HL-60 (cell line): ENCODE measurements around the gene ANK3.

Source experiments
- DNase-seq, 2 experiments: peaks; one replicate each; pipeline ENCODE4 v3.0.0-alpha.2; 2010 to 2020; ENCODE audit warnings: low read depth in 1 of 2, low spot score in 1 of 2
- H3K27ac ChIP-seq: fragments of 250-450 bp; sonication (Bioruptor Pico); replicated peaks from 2 replicates; pipeline ENCODE4 v1.5.1; 2020; ENCODE audit warnings: mild to moderate bottlenecking, moderate library complexity
- H3K27me3 ChIP-seq: fragments of 250-450 bp; sonication (Bioruptor Pico); 2 replicates; pipeline ENCODE4 v1.5.1; 2021; ENCODE audit warnings: mild to moderate bottlenecking, moderate library complexity; ENCODE audit not compliant: insufficient read depth, poor library complexity, severe bottlenecking
- H3K4me3 ChIP-seq: replicated peaks from 2 replicates; pipeline ENCODE4 v1.5.1; 2011; ENCODE audit warnings: mild to moderate bottlenecking, control low read depth, low read length; ENCODE audit not compliant: insufficient read depth
- CTCF ChIP-seq: IDR thresholded peaks from one replicate; pipeline ENCODE4 v1.5.1; 2011; ENCODE audit warnings: low read length, control low read depth, inconsistent platforms; ENCODE audit not compliant: insufficient read depth
- GABPA ChIP-seq: IDR thresholded peaks from 2 replicates; pipeline ENCODE4 v1.6.1; 2012; ENCODE audit warnings: low read depth
- POLR2AphosphoS5 ChIP-seq: IDR thresholded peaks from 2 replicates; pipeline ENCODE4 v1.6.1; 2012; ENCODE audit warnings: low read depth
- REST ChIP-seq: IDR thresholded peaks from 2 replicates; pipeline ENCODE4 v1.6.1; 2012; ENCODE audit warnings: low read depth; ENCODE audit not compliant: insufficient replicate concordance
- SPI1 ChIP-seq: IDR thresholded peaks from 2 replicates; pipeline ENCODE4 v1.6.1; 2012; ENCODE audit warnings: low read depth, mild to moderate bottlenecking, borderline replicate concordance

ANK3 gene

GRCh38 chr10:60358282-60358681 lies 31.4 kb downstream of the ANK3 start:
- no peak for TF ChIP-seq CTCF
- TF ChIP-seq POLR2AphosphoS5: no peak
- TF ChIP-seq SPI1: no peak
- TF ChIP-seq REST: no peak
- no peak for TF ChIP-seq GABPA
- Histone ChIP-seq H3K4me3 (no peak overlapping the region), H3K27me3 (no peaks in the 10 kb centered on the region), H3K27ac (no peak overlapping the region)
- no peak for DNase-seq

GRCh38 chr10:60353519-60354258 lies 36.0 kb downstream of the ANK3 start:
- Histone ChIP-seq H3K27ac (no peak overlapping the region), H3K27me3 (no peaks in the 10 kb centered on the region), H3K4me3 (no peak overlapping the region)
- DNase-seq: no peak
- TF ChIP-seq SPI1 (no peak), REST (no peak), CTCF (no peak), GABPA (no peak), POLR2AphosphoS5 (no peak)

- H3K27ac ChIP-seq: no peak overlapping the region
- DNase-seq: no peak
- H3K4me3 ChIP-seq: no peak overlapping the region
- TF ChIP-seq GABPA (no peak), CTCF (no peak), REST (no peak), POLR2AphosphoS5 (no peak), SPI1 (no peak)
- no peaks in the 10 kb centered on the region for H3K27me3 ChIP-seq
These were observed 37.6 kb downstream of the ANK3 start for GRCh38 chr10:60352105-60352504.
